HepG2 (cell line): ENCODE results near the gene RGL3. TPM values are rescaled to one million over a fixed set of nuclear protein-coding genes. Genes with fewer than 3 reads are reported as not detected.

ENCODE experiments used
- GATAD2A ChIP-seq: IDR thresholded peaks from 2 replicates; pipeline ENCODE4 v1.6.1; 2016
- HOXA3 ChIP-seq: sonication (generic); formaldehyde crosslinking; IDR thresholded peaks from 2 replicates; pipeline ENCODE4 v1.5.0; 2020; ENCODE audit warnings: missing genetic modification reagents
- KDM2A ChIP-seq: sonication (generic); formaldehyde crosslinking; IDR thresholded peaks from 2 replicates; pipeline ENCODE4 v1.4.0; 2020; ENCODE audit warnings: low read depth, missing genetic modification reagents, borderline replicate concordance
- KDM3A ChIP-seq: IDR thresholded peaks from 2 replicates; pipeline ENCODE4 v1.6.1; 2018; ENCODE audit warnings: low read depth, missing compliant biosample characterization
- NR2F1 ChIP-seq, 2 experiments: fragments of 450-650 bp in 1 of 2; formaldehyde crosslinking in 1 of 2; IDR thresholded peaks; 2 replicates each; pipeline versions ENCODE4 v1.5.0 to v1.6.1; 2016 to 2020; ENCODE audit warnings: mild to moderate bottlenecking in 1 of 2, missing compliant biosample characterization in 1 of 2, missing genetic modification reagents in 1 of 2, moderate library complexity in 1 of 2
- RFXAP ChIP-seq: sonication (generic); formaldehyde crosslinking; IDR thresholded peaks from 2 replicates; pipeline ENCODE4 v1.4.0; 2020; ENCODE audit warnings: missing genetic modification reagents, borderline replicate concordance
- SPEN ChIP-seq: sonication (generic); formaldehyde crosslinking; IDR thresholded peaks from 2 replicates; pipeline ENCODE4 v1.5.1; 2020; ENCODE audit warnings: low read depth, mild to moderate bottlenecking, missing genetic modification reagents
- ZNF20 ChIP-seq: sonication (generic); formaldehyde crosslinking; IDR thresholded peaks from 2 replicates; pipeline ENCODE4 v1.4.0; 2020; ENCODE audit warnings: mild to moderate bottlenecking, moderate library complexity, missing genetic modification reagents
- ZNF710 ChIP-seq: sonication (generic); formaldehyde crosslinking; IDR thresholded peaks from 2 replicates; pipeline ENCODE4 v1.5.0; 2020; ENCODE audit warnings: mild to moderate bottlenecking, missing genetic modification reagents, borderline replicate concordance
- ZSCAN20 ChIP-seq: sonication (generic); formaldehyde crosslinking; IDR thresholded peaks from 2 replicates; pipeline ENCODE4 v1.4.0; 2020; ENCODE audit warnings: missing genetic modification reagents, mild to moderate bottlenecking, borderline replicate concordance
- polyA plus RNA-seq, 8 experiments: library from polyadenylated mRNA; depleted of rRNA in 3 of 8; stranded (reverse) in 7 of 8; unstranded in 1 of 8; fragments of >200 nt; fragmentation: Illumina TruSeq in 4 of 8; extraction: Trizol in 4 of 8; gene quantifications; 2 replicates each; pipeline versions ENCODE4 v1.2.1 to v1.2.3, GENCODE V29; 2011 to 2016; ENCODE audit warnings: low read depth in 4 of 8, missing spikeins in 1 of 8, mixed read lengths in 1 of 8; ENCODE audit not compliant: insufficient read depth in 1 of 8
- total RNA-seq, 5 experiments: library from RNA; depleted of rRNA; stranded (reverse); fragments of >200 nt; fragmentation: Illumina TruSeq; extraction: Trizol; gene quantifications; 2 replicates each; pipeline ENCODE4 v1.2.3, GENCODE V29; 2016; ENCODE audit warnings: low read depth in 1 of 5
- TF ChIP-seq, protein P1 (sequence below): sonication (generic); formaldehyde crosslinking; IDR thresholded peaks from 2 replicates; pipeline ENCODE4 v1.5.0; 2020; ENCODE audit warnings: mild to moderate bottlenecking, missing genetic modification reagents, borderline replicate concordance
- TF ChIP-seq, protein P2 (sequence below): sonication (generic); formaldehyde crosslinking; conservative IDR thresholded peaks from 2 replicates; pipeline ENCODE4 v1.8.0; 2022; ENCODE audit warnings: mild to moderate bottlenecking, moderate library complexity, missing genetic modification reagents
- TF ChIP-seq, protein P3 (sequence below): sonication (generic); formaldehyde crosslinking; IDR thresholded peaks from 2 replicates; pipeline ENCODE4 v1.4.0; 2020; ENCODE audit warnings: missing genetic modification reagents, mild to moderate bottlenecking, borderline replicate concordance

Gene RGL3
- total and polyA plus RNA-seq, 2 of the 13 experiments (the other 11 are each of a cell fraction or from before 2014, with no cell fraction given): 4.2 to 7.6 TPM

DNA sequence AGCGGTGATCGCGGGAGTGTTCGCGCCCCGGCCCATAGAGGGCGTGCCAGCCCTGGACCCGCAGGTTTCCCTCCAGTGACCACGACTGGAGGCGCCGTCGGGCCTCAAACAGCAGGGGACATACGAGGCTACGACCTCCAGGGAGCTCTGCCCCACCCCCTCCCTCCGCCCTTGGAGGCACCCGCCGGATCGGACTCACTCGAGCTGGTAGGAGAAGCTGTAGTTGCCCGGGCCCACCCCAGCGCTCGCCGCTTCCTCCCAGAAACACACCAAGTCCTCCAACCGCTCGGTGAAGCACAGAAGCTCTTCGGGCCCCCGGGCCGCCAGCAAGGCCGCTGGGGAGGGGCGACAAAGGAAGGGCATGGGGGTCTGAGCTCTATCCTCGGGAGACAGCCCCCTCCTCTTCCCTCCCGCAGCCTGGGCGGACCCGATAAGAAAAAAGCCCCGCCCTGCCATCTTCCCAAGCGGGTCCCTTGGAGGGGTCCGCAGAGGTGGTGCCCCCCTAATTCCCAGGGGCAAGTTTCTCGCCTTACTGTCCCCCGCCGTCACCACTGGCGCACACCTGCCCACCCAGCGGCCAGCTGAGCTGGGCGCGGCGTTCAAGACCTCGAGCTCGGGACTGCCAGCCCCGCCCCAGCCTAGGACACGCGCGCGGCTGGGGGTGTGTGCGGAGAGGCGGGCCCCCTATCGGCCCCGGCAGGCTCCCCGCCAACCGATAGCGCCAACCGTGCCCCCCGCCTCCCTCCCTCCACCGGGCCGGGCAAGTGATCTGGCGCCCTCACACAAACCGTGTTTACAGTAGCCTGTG, 36.0 kb downstream of the RGL3 start (continued):
- TF ChIP-seq, protein P1, sequence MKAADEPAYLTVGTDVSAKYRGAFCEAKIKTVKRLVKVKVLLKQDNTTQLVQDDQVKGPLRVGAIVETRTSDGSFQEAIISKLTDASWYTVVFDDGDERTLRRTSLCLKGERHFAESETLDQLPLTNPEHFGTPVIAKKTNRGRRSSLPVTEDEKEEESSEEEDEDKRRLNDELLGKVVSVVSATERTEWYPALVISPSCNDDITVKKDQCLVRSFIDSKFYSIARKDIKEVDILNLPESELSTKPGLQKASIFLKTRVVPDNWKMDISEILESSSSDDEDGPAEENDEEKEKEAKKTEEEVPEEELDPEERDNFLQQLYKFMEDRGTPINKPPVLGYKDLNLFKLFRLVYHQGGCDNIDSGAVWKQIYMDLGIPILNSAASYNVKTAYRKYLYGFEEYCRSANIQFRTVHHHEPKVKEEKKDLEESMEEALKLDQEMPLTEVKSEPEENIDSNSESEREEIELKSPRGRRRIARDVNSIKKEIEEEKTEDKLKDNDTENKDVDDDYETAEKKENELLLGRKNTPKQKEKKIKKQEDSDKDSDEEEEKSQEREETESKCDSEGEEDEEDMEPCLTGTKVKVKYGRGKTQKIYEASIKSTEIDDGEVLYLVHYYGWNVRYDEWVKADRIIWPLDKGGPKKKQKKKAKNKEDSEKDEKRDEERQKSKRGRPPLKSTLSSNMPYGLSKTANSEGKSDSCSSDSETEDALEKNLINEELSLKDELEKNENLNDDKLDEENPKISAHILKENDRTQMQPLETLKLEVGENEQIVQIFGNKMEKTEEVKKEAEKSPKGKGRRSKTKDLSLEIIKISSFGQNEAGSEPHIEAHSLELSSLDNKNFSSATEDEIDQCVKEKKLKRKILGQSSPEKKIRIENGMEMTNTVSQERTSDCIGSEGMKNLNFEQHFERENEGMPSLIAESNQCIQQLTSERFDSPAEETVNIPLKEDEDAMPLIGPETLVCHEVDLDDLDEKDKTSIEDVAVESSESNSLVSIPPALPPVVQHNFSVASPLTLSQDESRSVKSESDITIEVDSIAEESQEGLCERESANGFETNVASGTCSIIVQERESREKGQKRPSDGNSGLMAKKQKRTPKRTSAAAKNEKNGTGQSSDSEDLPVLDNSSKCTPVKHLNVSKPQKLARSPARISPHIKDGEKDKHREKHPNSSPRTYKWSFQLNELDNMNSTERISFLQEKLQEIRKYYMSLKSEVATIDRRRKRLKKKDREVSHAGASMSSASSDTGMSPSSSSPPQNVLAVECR (CRISPR knock-in tag): peak; percentile 55; the same call in 1 of the 2 replicates
- TF ChIP-seq ZNF710 (CRISPR knock-in tag): no peak
- TF ChIP-seq GATAD2A (CRISPR knock-in tag): peak; percentile 46; the same call in 1 of the 2 replicates
- TF ChIP-seq, protein P2, sequence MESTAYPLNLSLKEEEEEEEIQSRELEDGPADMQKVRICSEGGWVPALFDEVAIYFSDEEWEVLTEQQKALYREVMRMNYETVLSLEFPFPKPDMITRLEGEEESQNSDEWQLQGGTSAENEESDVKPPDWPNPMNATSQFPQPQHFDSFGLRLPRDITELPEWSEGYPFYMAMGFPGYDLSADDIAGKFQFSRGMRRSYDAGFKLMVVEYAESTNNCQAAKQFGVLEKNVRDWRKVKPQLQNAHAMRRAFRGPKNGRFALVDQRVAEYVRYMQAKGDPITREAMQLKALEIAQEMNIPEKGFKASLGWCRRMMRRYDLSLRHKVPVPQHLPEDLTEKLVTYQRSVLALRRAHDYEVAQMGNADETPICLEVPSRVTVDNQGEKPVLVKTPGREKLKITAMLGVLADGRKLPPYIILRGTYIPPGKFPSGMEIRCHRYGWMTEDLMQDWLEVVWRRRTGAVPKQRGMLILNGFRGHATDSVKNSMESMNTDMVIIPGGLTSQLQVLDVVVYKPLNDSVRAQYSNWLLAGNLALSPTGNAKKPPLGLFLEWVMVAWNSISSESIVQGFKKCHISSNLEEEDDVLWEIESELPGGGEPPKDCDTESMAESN (CRISPR knock-in tag): peak; percentile 67
- peak; percentile 77; the same call in 1 of the 2 replicates for TF ChIP-seq RFXAP
- TF ChIP-seq, protein P3, sequence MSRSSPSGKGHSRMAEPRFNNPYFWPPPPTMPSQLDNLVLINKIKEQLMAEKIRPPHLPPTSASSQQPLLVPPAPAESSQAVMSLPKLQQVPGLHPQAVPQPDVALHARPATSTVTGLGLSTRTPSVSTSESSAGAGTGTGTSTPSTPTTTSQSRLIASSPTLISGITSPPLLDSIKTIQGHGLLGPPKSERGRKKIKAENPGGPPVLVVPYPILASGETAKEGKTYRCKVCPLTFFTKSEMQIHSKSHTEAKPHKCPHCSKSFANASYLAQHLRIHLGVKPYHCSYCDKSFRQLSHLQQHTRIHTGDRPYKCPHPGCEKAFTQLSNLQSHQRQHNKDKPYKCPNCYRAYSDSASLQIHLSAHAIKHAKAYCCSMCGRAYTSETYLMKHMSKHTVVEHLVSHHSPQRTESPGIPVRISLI: peak; percentile 19; the same call in 1 of the 2 replicates
- TF ChIP-seq NR2F1 (CRISPR knock-in tag; IDR thresholded peaks at IDR 0.05): no peak
- TF ChIP-seq ZNF20: no peak
- peak; percentile 84 for TF ChIP-seq HOXA3 (CRISPR knock-in tag)
- peak; percentile 80; the same call in 1 of the 2 replicates for TF ChIP-seq KDM2A (CRISPR knock-in tag)
- 0 out of 2 replicates have a peak, but pooled peaks have one; percentile 31 for TF ChIP-seq KDM3A
- peak; percentile 41 for TF ChIP-seq SPEN (CRISPR knock-in tag)
- TF ChIP-seq ZSCAN20: peak; percentile 45; the same call in 1 of the 2 replicates
